Fibroblast of the aortic adventitia (primary cell): ENCODE results near the gene ID3. TPM values are rescaled to one million over a fixed set of nuclear protein-coding genes. Genes with fewer than 3 reads are reported as not detected.

Experiments used
- DNase-seq: peaks from one replicate; pipeline ENCODE4 v3.0.0-alpha.2; 2010; ENCODE audit warnings: low read depth
- H3K4me3 ChIP-seq: 2 replicates; pipeline ENCODE4 v1.5.1; 2011; ENCODE audit warnings: low read depth, mild to moderate bottlenecking, control low read depth, low read length, moderate library complexity
- CTCF ChIP-seq: IDR thresholded peaks from 2 replicates; pipeline ENCODE4 v1.5.1; 2011; ENCODE audit warnings: mild to moderate bottlenecking, low read length, control low read depth, inconsistent platforms; ENCODE audit not compliant: insufficient read depth
- total RNA-seq: library from RNA; depleted of rRNA; stranded (reverse); fragments of >200 nt; gene quantifications from 2 replicates; pipeline ENCODE4 v1.2.3, GENCODE V29; 2012; ENCODE audit warnings: low replicate concordance

Gene ID3
- total RNA-seq, 1 donor, result 51.8 TPM

- DNase-seq, result no peak
- no peak for TF ChIP-seq CTCF
Measured at GRCh38 chr1:23509896-23510295, 49.4 kb downstream of the ID3 start.

More at GRCh38 chr1:23509896-23510295, 49.4 kb downstream of the ID3 start:
- H3K4me3 ChIP-seq, result no peak overlapping the region

Other genes starting within 250 kb of the ID3 start
- 83.4 and 182 TPM in 2 replicates for gene HNRNPR, start 215.2 kb downstream of the ID3 start, total RNA-seq
- 30.5 and 115 TPM in 2 replicates for gene ZNF436, start 189.7 kb downstream of the ID3 start, total RNA-seq
- 22.8 and 44.9 TPM in 2 replicates for gene TCEA3, start 134.8 kb downstream of the ID3 start, total RNA-seq
- 46.9 and 65.3 TPM in 2 replicates for gene ASAP3, start 75.3 kb downstream of the ID3 start, total RNA-seq
- gene E2F2, start 28.3 kb downstream of the ID3 start, total RNA-seq, result 5.6 TPM in 1 of 2 replicates, not detected in the other
- 442 and 1,073 TPM in 2 replicates for gene RPL11, start 132.3 kb upstream of the ID3 start, total RNA-seq
- 33.4 and 41.9 TPM in 2 replicates for gene ELOA, start 184.0 kb upstream of the ID3 start, total RNA-seq
- 43.8 and 50.0 TPM in 2 replicates for gene PITHD1, start 218.9 kb upstream of the ID3 start, total RNA-seq
- gene LYPLA2, start 231.6 kb upstream of the ID3 start, total RNA-seq, result 11.8 and 39.9 TPM in 2 replicates
- gene GALE, start 241.3 kb upstream of the ID3 start, total RNA-seq, result 5.0 and 16.7 TPM in 2 replicates